Osteocyte (in vitro differentiated cells): ENCODE measurements around the gene FTO. TPM values are rescaled to one million over a fixed set of nuclear protein-coding genes. Genes with fewer than 3 reads are reported as not detected.

Source experiments
- DNase-seq: peaks from one replicate; pipeline ENCODE4 v3.0.0; 2021; ENCODE audit warnings: mixed read lengths; ENCODE audit not compliant: unreplicated experiment; ENCODE audit errors: extremely low spot score
- H3K27ac Mint-ChIP-seq: one replicate; pipeline ENCODE4 v1.8.0; 2021; ENCODE audit warnings: mild to moderate bottlenecking, mixed read lengths; ENCODE audit not compliant: unreplicated experiment
- H3K27me3 Mint-ChIP-seq: one replicate; pipeline ENCODE4 v1.8.0; 2021; ENCODE audit warnings: mixed read lengths; ENCODE audit not compliant: unreplicated experiment
- H3K36me3 Mint-ChIP-seq: one replicate; pipeline ENCODE4 v1.8.0; 2021; ENCODE audit warnings: mixed read lengths; ENCODE audit not compliant: unreplicated experiment
- H3K4me1 Mint-ChIP-seq: one replicate; pipeline ENCODE4 v1.8.0; 2021; ENCODE audit warnings: mixed read lengths; ENCODE audit not compliant: unreplicated experiment
- H3K4me3 Mint-ChIP-seq: one replicate; pipeline ENCODE4 v1.8.0; 2021; ENCODE audit warnings: mild to moderate bottlenecking, moderate library complexity, mixed read lengths; ENCODE audit not compliant: unreplicated experiment
- H3K9me3 Mint-ChIP-seq: one replicate; pipeline ENCODE4 v1.8.0; 2021; ENCODE audit warnings: mixed read lengths; ENCODE audit not compliant: unreplicated experiment
- total RNA-seq: library from RNA; stranded (reverse); gene quantifications from 2 replicates; pipeline ENCODE4 v1.2.1, GENCODE V29; 2021
- TF ChIP-seq, protein P1 (sequence below): fragments of 200-600 bp; sonication (generic); IDR thresholded peaks from 2 replicates; pipeline ENCODE4 v1.5.0; 2021; ENCODE audit warnings: antibody characterized with exemption, mild to moderate bottlenecking, moderate library complexity

The FTO gene
- total RNA-seq, 1 donor from 2014 or later = 108 TPM

DNA sequence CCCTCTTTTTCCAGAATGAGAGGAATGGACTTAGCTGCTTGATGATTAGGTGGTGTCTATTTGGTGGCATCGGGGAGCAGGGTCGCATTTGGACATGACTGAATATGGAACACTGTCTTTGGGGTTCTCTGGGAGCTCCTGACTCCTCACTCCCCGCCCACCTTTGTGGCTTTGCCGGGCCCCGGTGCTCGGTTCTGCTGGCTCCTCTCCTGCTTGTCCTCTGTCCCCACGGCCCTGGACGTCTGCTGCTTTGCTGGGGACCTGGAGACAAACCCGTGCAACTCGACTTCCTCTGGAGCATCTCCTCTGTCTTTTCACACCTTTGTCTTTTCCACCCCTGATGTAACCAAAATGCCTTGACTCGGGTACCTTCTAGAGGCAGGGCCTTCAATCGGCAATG lies 446.9 kb downstream of the FTO start:
- no peak for DNase-seq
- Mint-ChIP-seq H3K36me3 (no peaks in the 10 kb centered on the region), H3K4me1 (no peaks in the 10 kb centered on the region), H3K27me3 (peaks cover 34% of the 10 kb centered on the region), H3K4me3 (no peak overlapping the region), H3K27ac (no peak overlapping the region), H3K9me3 (no peaks in the 10 kb centered on the region)
- TF ChIP-seq, protein P1, sequence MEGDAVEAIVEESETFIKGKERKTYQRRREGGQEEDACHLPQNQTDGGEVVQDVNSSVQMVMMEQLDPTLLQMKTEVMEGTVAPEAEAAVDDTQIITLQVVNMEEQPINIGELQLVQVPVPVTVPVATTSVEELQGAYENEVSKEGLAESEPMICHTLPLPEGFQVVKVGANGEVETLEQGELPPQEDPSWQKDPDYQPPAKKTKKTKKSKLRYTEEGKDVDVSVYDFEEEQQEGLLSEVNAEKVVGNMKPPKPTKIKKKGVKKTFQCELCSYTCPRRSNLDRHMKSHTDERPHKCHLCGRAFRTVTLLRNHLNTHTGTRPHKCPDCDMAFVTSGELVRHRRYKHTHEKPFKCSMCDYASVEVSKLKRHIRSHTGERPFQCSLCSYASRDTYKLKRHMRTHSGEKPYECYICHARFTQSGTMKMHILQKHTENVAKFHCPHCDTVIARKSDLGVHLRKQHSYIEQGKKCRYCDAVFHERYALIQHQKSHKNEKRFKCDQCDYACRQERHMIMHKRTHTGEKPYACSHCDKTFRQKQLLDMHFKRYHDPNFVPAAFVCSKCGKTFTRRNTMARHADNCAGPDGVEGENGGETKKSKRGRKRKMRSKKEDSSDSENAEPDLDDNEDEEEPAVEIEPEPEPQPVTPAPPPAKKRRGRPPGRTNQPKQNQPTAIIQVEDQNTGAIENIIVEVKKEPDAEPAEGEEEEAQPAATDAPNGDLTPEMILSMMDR = no peak

DNA sequence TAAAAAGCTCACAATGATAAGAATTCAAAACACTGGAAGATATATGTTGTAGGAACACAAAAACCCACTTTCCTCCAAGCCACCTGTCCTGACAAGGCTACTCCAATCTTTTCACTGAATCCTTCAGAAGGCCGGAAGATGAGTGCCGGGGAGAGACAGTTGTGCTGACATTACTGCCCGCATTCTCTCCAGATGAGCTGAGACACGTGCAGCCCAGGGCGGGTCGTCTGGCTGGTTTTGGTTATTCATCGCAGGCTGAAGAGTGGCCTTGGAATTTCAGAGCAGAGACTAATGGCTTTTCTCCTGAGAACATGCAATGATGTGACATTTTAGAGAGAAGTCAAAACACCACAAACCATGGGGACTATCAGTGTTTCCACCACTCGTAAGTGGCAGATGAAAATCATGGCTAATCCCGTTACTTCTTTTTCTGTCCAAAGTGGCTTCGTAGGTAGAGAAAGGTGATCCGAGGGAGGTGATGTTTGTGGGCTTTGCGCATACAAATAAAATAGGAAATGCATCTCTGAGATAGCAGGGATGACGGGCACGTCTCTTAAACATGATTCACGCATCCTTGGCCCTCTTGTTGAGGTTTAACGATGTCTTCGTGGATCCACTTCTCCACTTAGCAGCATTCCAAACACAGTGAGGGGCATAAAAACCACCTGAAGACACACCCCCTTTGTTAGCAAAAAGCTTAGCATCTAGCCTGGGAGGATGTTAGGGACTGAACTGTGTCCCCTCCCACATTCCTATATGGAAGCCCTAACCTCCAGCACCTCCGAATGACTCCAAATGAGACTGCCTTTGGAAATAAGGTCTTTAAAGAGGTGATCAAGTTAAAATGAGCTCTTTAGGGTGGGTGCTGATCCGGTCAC lies 448.6 kb downstream of the FTO start:
- H3K4me3 Mint-ChIP-seq = no peak overlapping the region
- no peaks in the 10 kb centered on the region for H3K36me3 Mint-ChIP-seq
- peaks cover 28% of the 10 kb centered on the region for H3K27me3 Mint-ChIP-seq
- no peaks in the 10 kb centered on the region for H3K4me1 Mint-ChIP-seq
- no peak for DNase-seq
- no peak overlapping the region for H3K27ac Mint-ChIP-seq
- TF ChIP-seq, protein P1 = no peak
- H3K9me3 Mint-ChIP-seq = no peaks in the 10 kb centered on the region

DNA sequence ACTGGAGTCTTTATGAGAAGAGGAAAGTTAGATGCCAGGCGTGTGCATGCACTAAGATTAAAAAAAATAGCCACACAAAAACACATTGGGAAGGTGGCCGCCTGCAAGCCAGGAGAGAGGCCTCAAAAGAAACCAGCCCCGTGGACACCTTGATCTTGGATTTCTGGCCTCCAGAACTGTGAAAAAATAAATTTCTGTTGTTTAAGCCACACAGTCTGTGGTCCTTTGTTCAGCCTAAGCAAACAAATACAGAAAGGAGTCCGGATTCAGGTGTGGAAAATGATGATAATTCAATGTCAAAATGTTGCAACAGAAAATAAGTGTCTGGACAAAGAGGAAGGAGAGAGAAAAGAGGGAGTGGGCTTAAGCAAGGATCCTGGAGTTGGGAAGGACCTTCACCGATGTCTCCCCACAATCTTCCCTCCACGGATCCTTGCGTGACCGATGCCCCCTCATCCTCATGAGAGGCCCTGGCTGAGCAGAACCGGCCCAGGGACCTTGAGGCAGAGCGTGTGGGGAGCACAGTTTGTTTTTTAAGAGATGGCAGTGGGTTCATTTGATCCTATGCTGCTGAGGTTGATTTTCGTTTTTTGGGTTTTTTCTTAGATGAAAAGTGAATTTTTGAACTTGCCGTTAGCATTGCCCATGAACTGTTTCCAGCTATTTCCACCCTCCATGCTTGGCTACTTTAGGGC lies 449.4 kb downstream of the FTO start:
- H3K4me1 Mint-ChIP-seq = no peaks in the 10 kb centered on the region
- no peak overlapping the region for H3K4me3 Mint-ChIP-seq
- no peaks in the 10 kb centered on the region for H3K9me3 Mint-ChIP-seq
- TF ChIP-seq, protein P1 = no peak
- H3K27ac Mint-ChIP-seq = no peak overlapping the region
- H3K36me3 Mint-ChIP-seq = no peaks in the 10 kb centered on the region
- no peak for DNase-seq
- H3K27me3 Mint-ChIP-seq = peaks cover 23% of the 10 kb centered on the region

DNA sequence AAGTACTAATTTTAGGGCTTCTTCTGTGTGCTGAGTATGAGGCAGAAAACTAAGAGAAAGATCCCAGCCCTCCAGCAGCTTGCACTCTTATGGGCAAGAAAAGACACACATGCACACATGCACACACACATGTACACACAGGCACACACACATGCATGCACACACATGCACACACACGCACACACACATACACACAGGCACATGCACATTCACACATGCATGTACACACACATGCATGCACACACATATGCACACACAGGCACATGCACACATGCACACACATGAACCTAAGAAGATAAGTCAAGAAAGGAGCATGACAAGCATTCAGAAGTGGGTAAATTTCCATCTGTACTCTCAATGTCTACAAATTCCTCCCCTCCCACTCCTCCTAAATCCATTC lies 452.4 kb downstream of the FTO start:
- no peak overlapping the region for H3K4me3 Mint-ChIP-seq
- H3K36me3 Mint-ChIP-seq = no peaks in the 10 kb centered on the region
- H3K27me3 Mint-ChIP-seq = peaks cover 6% of the 10 kb centered on the region
- TF ChIP-seq, protein P1 = no peak
- DNase-seq = no peak
- H3K27ac Mint-ChIP-seq = no peak overlapping the region
- H3K4me1 Mint-ChIP-seq = no peaks in the 10 kb centered on the region
- H3K9me3 Mint-ChIP-seq = peaks cover 4% of the 10 kb centered on the region

DNA sequence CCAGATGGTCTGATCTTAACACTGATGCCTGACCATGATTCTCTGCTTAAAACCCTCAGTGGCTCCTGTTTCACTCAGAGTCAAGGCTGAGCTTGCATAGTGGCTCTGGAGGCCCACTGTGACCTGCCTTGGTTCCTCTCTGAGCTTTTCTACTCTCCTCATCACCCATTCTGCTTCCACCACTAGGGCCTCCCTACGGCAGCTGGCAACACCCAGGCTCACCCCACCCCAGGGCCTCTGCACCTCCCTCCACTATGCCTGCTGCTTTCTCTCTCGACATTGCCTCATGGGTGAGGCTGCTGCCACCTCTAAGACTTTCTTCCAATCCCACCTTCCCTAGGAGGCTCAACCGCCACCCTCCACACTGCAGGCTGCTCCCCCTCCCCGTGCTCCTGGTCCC lies 455.0 kb downstream of the FTO start:
- H3K4me3 Mint-ChIP-seq = no peak overlapping the region
- H3K36me3 Mint-ChIP-seq = no peaks in the 10 kb centered on the region
- DNase-seq = no peak
- H3K4me1 Mint-ChIP-seq = no peaks in the 10 kb centered on the region
- peaks cover 5% of the 10 kb centered on the region for H3K27me3 Mint-ChIP-seq
- TF ChIP-seq, protein P1 = no peak
- peaks cover 4% of the 10 kb centered on the region for H3K9me3 Mint-ChIP-seq
- no peak overlapping the region for H3K27ac Mint-ChIP-seq
